B cell (primary cell): ENCODE measurements around the gene TF. TPM values are rescaled to one million over a fixed set of nuclear protein-coding genes. Genes with fewer than 3 reads are reported as not detected.

Source experiments
- ATAC-seq: fragments of 200-7000 bp; cut with Tn5 transposase; one replicate; pipeline ENCODE4 v1.10.0; 2021; ENCODE audit warnings: low read depth, mild to moderate bottlenecking, moderate number of reproducible peaks, moderate library complexity
- CTCF ChIA-PET: fragments of 350-600 bp; sonication (Branson Sonifier 250); formaldehyde crosslinking; loops from one replicate; lab custom pipeline; 2021; ENCODE audit warnings: antibody characterized with exemption, inconsistent platforms; lab: Charles Lee
- POLR2A ChIA-PET: fragments of 350-600 bp; sonication (Branson Sonifier 250); formaldehyde crosslinking; loops from one replicate; lab custom pipeline; 2021; ENCODE audit warnings: antibody characterized with exemption; lab: Charles Lee
- DNase-seq: peaks from one replicate; pipeline ENCODE4 v3.0.0; 2013
- H2AFZ ChIP-seq: 2 replicates; pipeline ENCODE4 v1.6.1; 2012; ENCODE audit warnings: mild to moderate bottlenecking, low read depth, low read length; ENCODE audit not compliant: insufficient read depth, poor library complexity, severe bottlenecking
- H3K27ac ChIP-seq, 2 donors: 1 replicate in 1 of 2; 2 replicates in 1 of 2; pipeline ENCODE4 v1.5.1; 2012 to 2013; ENCODE audit warnings: low read length in 2 of 2, mild to moderate bottlenecking in 2 of 2, moderate library complexity in 1 of 2
- H3K27me3 ChIP-seq, 4 experiments: fragments of 200-600 bp in 1 of 4; sonication (generic) in 1 of 4; replicated peaks in 1 of 4; 1 replicate in 2 of 4; 2 replicates in 2 of 4; pipeline versions ENCODE4 v1.6.1 to v1.7.0; 2013 to 2016; ENCODE audit warnings: low read length in 3 of 4, mild to moderate bottlenecking in 2 of 4, mixed read lengths in 1 of 4, moderate library complexity in 1 of 4; ENCODE audit not compliant: insufficient read depth in 4 of 4, control insufficient read depth in 3 of 4; ENCODE audit errors: control extremely low read depth in 1 of 4
- H3K36me3 ChIP-seq, 2 experiments: replicated peaks in 1 of 2; 1 replicate in 1 of 2; 2 replicates in 1 of 2; pipeline versions ENCODE4 v1.6.1 to v1.7.1; 2013; ENCODE audit warnings: low read length in 1 of 2; ENCODE audit not compliant: insufficient read depth in 2 of 2, control insufficient read depth in 1 of 2; ENCODE audit errors: control extremely low read depth in 1 of 2, extremely low read depth in 1 of 2
- H3K4me1 ChIP-seq, 2 donors: fragments of 200-600 bp in 1 of 2; sonication (generic) in 1 of 2; 1 replicate in 1 of 2; 2 replicates in 1 of 2; pipeline versions ENCODE4 v1.5.1 to v1.6.1; 2013 to 2017; ENCODE audit warnings: low read length in 2 of 2; ENCODE audit not compliant: control insufficient read depth in 2 of 2, insufficient read depth in 2 of 2
- H3K4me2 ChIP-seq: replicated peaks from 2 replicates; pipeline ENCODE3; 2012; ENCODE audit warnings: mild to moderate bottlenecking, low read depth, low read length; ENCODE audit not compliant: poor library complexity, severe bottlenecking
- H3K4me3 ChIP-seq, 5 experiments: fragments of 200-600 bp in 1 of 5; sonication (generic) in 1 of 5; 1 replicate in 3 of 5; 2 replicates in 2 of 5; pipeline versions ENCODE4 v1.5.1 to v1.7.0; 2011 to 2016; ENCODE audit warnings: low read length in 4 of 5, mild to moderate bottlenecking in 4 of 5, low read depth in 2 of 5, control low read depth in 1 of 5, moderate library complexity in 1 of 5; ENCODE audit not compliant: insufficient read depth in 1 of 5; ENCODE audit errors: control extremely low read depth in 1 of 5, extremely low read depth in 1 of 5
- H3K79me2 ChIP-seq: fragments of 200-600 bp; sonication (generic); one replicate; pipeline ENCODE4 v1.6.0; 2016; ENCODE audit warnings: low read length; ENCODE audit not compliant: control insufficient read depth, insufficient read depth
- H3K9ac ChIP-seq: fragments of 200-600 bp; sonication (generic); 2 replicates; pipeline ENCODE4 v1.6.1; 2017; ENCODE audit warnings: mild to moderate bottlenecking, low read length, moderate library complexity
- H3K9me3 ChIP-seq, 3 donors: one replicate each; pipeline versions ENCODE4 v1.6.1 to v1.7.1; 2013; ENCODE audit warnings: low read length in 2 of 3; ENCODE audit not compliant: control insufficient read depth in 2 of 3, insufficient read depth in 1 of 3; ENCODE audit errors: control extremely low read depth in 1 of 3
- H4K20me1 ChIP-seq: 2 replicates; pipeline ENCODE4 v1.6.0; 2012; ENCODE audit warnings: mild to moderate bottlenecking, low read length; ENCODE audit not compliant: insufficient read depth, control insufficient read depth, poor library complexity, severe bottlenecking
- H3K27ac Mint-ChIP-seq: one replicate; pipeline ENCODE4 v1.8.0; 2021; ENCODE audit warnings: mixed read lengths
- H3K27me3 Mint-ChIP-seq: one replicate; pipeline ENCODE4 v1.8.0; 2021; ENCODE audit warnings: mixed read lengths
- H3K4me1 Mint-ChIP-seq: one replicate; pipeline ENCODE4 v1.8.0; 2021; ENCODE audit warnings: mixed read lengths
- H3K4me3 Mint-ChIP-seq: one replicate; pipeline ENCODE4 v1.8.0; 2021; ENCODE audit warnings: mixed read lengths
- H3K9me3 Mint-ChIP-seq: one replicate; pipeline ENCODE4 v1.8.0; 2022; ENCODE audit warnings: mixed read lengths; ENCODE audit not compliant: insufficient read depth
- CTCF ChIP-seq: fragments of 200-600 bp; IDR thresholded peaks from one replicate; pipeline ENCODE4 v1.8.0; 2022; ENCODE audit warnings: antibody characterized with exemption, mild to moderate bottlenecking
- EZH2 ChIP-seq: IDR thresholded peaks from 2 replicates; pipeline ENCODE4 v1.6.1; 2012; ENCODE audit warnings: borderline replicate concordance, low read depth, mild to moderate bottlenecking, moderate library complexity, low read length; ENCODE audit not compliant: insufficient read depth, poor library complexity, severe bottlenecking
- WGBS: methylation state at CpG from one replicate; pipeline ENCODE4 v1.1.5; 2013; ENCODE audit warnings: missing lambda C conversion rate; ENCODE audit not compliant: insufficient coverage; 5-methylcytosine and 5-hydroxymethylcytosine counted together
- intact Hi-C: fragments of 100-400 bp; cut with micrococcal nuclease; formaldehyde crosslinking; loops from one replicate; pipeline ENCODE4 v1.10.0; 2022
- polyA plus RNA-seq: library from polyadenylated mRNA; depleted of rRNA; stranded (reverse); fragments of >200 nt; gene quantifications from 2 replicates; pipeline ENCODE4 v1.2.3, GENCODE V29; 2012
- total RNA-seq, 2 donors: library from RNA; stranded (reverse); fragments of 120-200 nt in 1 of 2; gene quantifications; 1 replicate in 1 of 2; 2 replicates in 1 of 2; pipeline versions ENCODE4 v1.2.3 to v1.2.4, GENCODE V29; 2013 to 2022

Gene TF
- total and polyA plus RNA-seq, 2 donors (not counting 1 experiment from before 2014, with no cell fraction given), result 0.27 to 0.37 TPM

- no peaks in the 10 kb centered on the region for H3K9me3 ChIP-seq
- CTCF ChIA-PET, result no interaction called here
- H3K9ac ChIP-seq, result no peak overlapping the region
- no peak overlapping the region for H3K27ac ChIP-seq
- Mint-ChIP-seq H3K4me1 (no peaks in the 10 kb centered on the region), H3K4me3 (no peak overlapping the region), H3K27me3 (peaks cover 5% of the 10 kb centered on the region), H3K9me3 (no peaks in the 10 kb centered on the region), H3K27ac (no peak overlapping the region)
- H3K79me2 ChIP-seq, result no peaks in the 10 kb centered on the region
- H3K4me2 ChIP-seq, result no peak overlapping the region
- no peak for DNase-seq
- no peaks in the 10 kb centered on the region for H4K20me1 ChIP-seq
- 92% methylated on average over 4 of the region's 6 CpGs for WGBS
- TF ChIP-seq EZH2, result no peak
- TF ChIP-seq CTCF, result no peak
- no peak overlapping the region for H3K4me3 ChIP-seq
- H3K36me3 ChIP-seq, result no peaks in the 10 kb centered on the region
- no peak for ATAC-seq
- H2AFZ ChIP-seq, result no peak overlapping the region
- no peaks in the 10 kb centered on the region for H3K4me1 ChIP-seq
- intact Hi-C loops, result no loop called here
- POLR2A ChIA-PET, result no interaction called here
- no peaks in the 10 kb centered on the region for H3K27me3 ChIP-seq
These were observed 94.6 kb downstream of the TF start for GRCh38 chr3:133840767-133841166.

- Mint-ChIP-seq H3K27ac (no peak overlapping the region), H3K4me1 (no peaks in the 10 kb centered on the region), H3K4me3 (no peak overlapping the region), H3K27me3 (peaks cover 5% of the 10 kb centered on the region), H3K9me3 (no peaks in the 10 kb centered on the region)
- ATAC-seq (no peak), DNase-seq (no peak)
- Histone ChIP-seq H3K4me3 (no peak overlapping the region), H3K9me3 (no peaks in the 10 kb centered on the region), H3K4me1 (no peaks in the 10 kb centered on the region), H3K79me2 (no peaks in the 10 kb centered on the region), H3K27me3 (no peaks in the 10 kb centered on the region), H2AFZ (no peak overlapping the region), H3K27ac (no peak overlapping the region), H4K20me1 (no peaks in the 10 kb centered on the region), H3K36me3 (no peaks in the 10 kb centered on the region), H3K9ac (no peak overlapping the region), H3K4me2 (no peak overlapping the region)
- ChIA-PET CTCF (no interaction called here), POLR2A (no interaction called here)
- no peak for TF ChIP-seq CTCF
- TF ChIP-seq EZH2, result no peak
- intact Hi-C loops, result no loop called here
- WGBS, result 96% methylated on average over 8 of the region's 8 CpGs
These were observed 95.0 kb downstream of the TF start for GRCh38 chr3:133841196-133841595.
